NB4 (cell line): ENCODE results near the gene DNAJC5.

ENCODE experiments used
- DNase-seq: peaks from one replicate; pipeline ENCODE4 v3.0.0; 2010; ENCODE audit warnings: low read depth
- H3K4me3 ChIP-seq: one replicate; pipeline ENCODE4 v1.5.1; 2011; ENCODE audit warnings: mild to moderate bottlenecking, low read depth, low read length, moderate library complexity
- CTCF ChIP-seq: IDR thresholded peaks from one replicate; pipeline ENCODE4 v1.5.1; 2012; ENCODE audit warnings: low read depth, low read length
- MAX ChIP-seq: IDR thresholded peaks from 2 replicates; pipeline ENCODE4 v1.6.1; 2011; ENCODE audit warnings: low read depth, low read length
- MYC ChIP-seq: IDR thresholded peaks from 2 replicates; pipeline ENCODE4 v1.6.1; 2011; ENCODE audit warnings: low read depth, low read length
- POLR2A ChIP-seq: IDR thresholded peaks from 2 replicates; pipeline ENCODE4 v1.6.1; 2011; ENCODE audit warnings: mild to moderate bottlenecking; ENCODE audit not compliant: insufficient read length; ENCODE audit errors: extremely low read depth

DNAJC5 gene

GRCh38 chr20:63881451-63882226 is 13.3 kb upstream of the DNAJC5 start:
- no peak for DNase-seq
- TF ChIP-seq CTCF (no peak), MAX (no peak), POLR2A (no peak), MYC (no peak)
- H3K4me3 ChIP-seq: no peak overlapping the region

GRCh38 chr20:63882257-63883200 is 12.4 kb upstream of the DNAJC5 start:
- no peak overlapping the region for H3K4me3 ChIP-seq
- TF ChIP-seq MAX (no peak), CTCF (no peak), POLR2A (no peak), MYC (no peak)
- no peak for DNase-seq

GRCh38 chr20:63883201-63883593 is 11.7 kb upstream of the DNAJC5 start:
- TF ChIP-seq MAX (no peak), MYC (no peak), CTCF (no peak), POLR2A (no peak)
- no peak overlapping the region for H3K4me3 ChIP-seq
- no peak for DNase-seq

- DNase-seq: no peak
- TF ChIP-seq POLR2A (no peak), CTCF (no peak), MAX (no peak), MYC (no peak)
- no peak overlapping the region for H3K4me3 ChIP-seq
Measured at GRCh38 chr20:63884506-63885263, 10.2 kb upstream of the DNAJC5 start.

GRCh38 chr20:63885264-63886053 is 9.5 kb upstream of the DNAJC5 start:
- H3K4me3 ChIP-seq: no peak overlapping the region
- no peak for TF ChIP-seq POLR2A
- no peak for TF ChIP-seq MAX
- no peak for TF ChIP-seq MYC
- TF ChIP-seq CTCF: no peak
- no peak for DNase-seq
